D341Med (cell line): ENCODE results near the gene OR3A3.

ENCODE experiments used
- DNase-seq: peaks from one replicate; pipeline ENCODE4 v3.0.0; 2012; ENCODE audit warnings: low spot score

OR3A3 gene

GRCh38 chr17:3472137-3472536, 61.0 kb downstream of the OR3A3 start:
- no peak for DNase-seq
